Breast epithelium (tissue), 3 donors: Measurements from ENCODE around the gene SCAP.

Source experiments
- POLR2A ChIP-seq: fragments of 450-650 bp; IDR thresholded peaks from one replicate; pipeline ENCODE4 v1.6.1; 2016; ENCODE audit warnings: antibody characterized with exemption, mild to moderate bottlenecking, moderate library complexity
- POLR2AphosphoS5 ChIP-seq, 3 donors: sonication (generic); formaldehyde crosslinking; IDR thresholded peaks; one replicate each; pipeline ENCODE4 v1.6.1; 2017; ENCODE audit warnings: antibody characterized with exemption in 3 of 3
- TF ChIP-seq, protein P1 (sequence below), 3 donors: fragments of 450-650 bp; IDR thresholded peaks; one replicate each; pipeline ENCODE4 v1.5.1; 2016 to 2017; ENCODE audit warnings: antibody characterized with exemption in 3 of 3, mild to moderate bottlenecking in 3 of 3, moderate library complexity in 3 of 3

DNA sequence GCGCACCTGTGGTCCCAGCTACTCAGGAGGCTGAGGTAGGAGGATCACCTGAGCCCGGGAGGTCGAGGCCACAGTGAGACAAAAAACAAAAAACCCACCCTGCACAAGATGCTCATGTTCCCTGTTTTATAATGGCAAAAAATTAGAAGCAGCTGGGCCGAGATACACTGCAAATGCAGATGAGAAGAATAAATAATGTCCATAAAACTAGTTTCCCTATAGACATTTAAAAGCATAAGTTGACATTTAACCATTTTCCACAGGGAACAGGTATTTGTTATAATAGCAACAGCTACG, 537 bp upstream of the SCAP start:
- no peak for TF ChIP-seq POLR2A
- TF ChIP-seq, protein P1, sequence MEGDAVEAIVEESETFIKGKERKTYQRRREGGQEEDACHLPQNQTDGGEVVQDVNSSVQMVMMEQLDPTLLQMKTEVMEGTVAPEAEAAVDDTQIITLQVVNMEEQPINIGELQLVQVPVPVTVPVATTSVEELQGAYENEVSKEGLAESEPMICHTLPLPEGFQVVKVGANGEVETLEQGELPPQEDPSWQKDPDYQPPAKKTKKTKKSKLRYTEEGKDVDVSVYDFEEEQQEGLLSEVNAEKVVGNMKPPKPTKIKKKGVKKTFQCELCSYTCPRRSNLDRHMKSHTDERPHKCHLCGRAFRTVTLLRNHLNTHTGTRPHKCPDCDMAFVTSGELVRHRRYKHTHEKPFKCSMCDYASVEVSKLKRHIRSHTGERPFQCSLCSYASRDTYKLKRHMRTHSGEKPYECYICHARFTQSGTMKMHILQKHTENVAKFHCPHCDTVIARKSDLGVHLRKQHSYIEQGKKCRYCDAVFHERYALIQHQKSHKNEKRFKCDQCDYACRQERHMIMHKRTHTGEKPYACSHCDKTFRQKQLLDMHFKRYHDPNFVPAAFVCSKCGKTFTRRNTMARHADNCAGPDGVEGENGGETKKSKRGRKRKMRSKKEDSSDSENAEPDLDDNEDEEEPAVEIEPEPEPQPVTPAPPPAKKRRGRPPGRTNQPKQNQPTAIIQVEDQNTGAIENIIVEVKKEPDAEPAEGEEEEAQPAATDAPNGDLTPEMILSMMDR (IDR thresholded peaks at IDR 0.05), result no peak
- no peak for TF ChIP-seq POLR2AphosphoS5 (IDR thresholded peaks at IDR 0.05)
